ENCODE measurements around the gene ATP5F1D. TPM values are rescaled to one million over a fixed set of nuclear protein-coding genes. Genes with fewer than 3 reads are reported as not detected.

Gene ATP5F1D
- total RNA-seq, 1 experiment from 2014 or later: 102 TPM

- Histone ChIP-seq H3K4me3 (ENCODE audit: low read length) (no peak overlapping the region), H3K9me2 (replicated peaks; ENCODE audit: low read length) (no peaks in the 10 kb centered on the region), H3K36me3 (ENCODE audit: low read depth, low read length) (no peaks in the 10 kb centered on the region), H4K20me1 (ENCODE audit: low read length) (no peaks in the 10 kb centered on the region), H3K4me2 (ENCODE audit: low read length) (no peak overlapping the region), H3K27ac (ENCODE audit: low read length) (no peak overlapping the region), H3F3A (ENCODE audit: low read length, unreplicated experiment) (no peaks in the 10 kb centered on the region), H3K4me1 (ENCODE audit: insufficient read depth, low read length) (no peaks in the 10 kb centered on the region), H2AFZ (ENCODE audit: low read length) (no peak overlapping the region), H3K79me2 (ENCODE audit: low read length) (no peaks in the 10 kb centered on the region), H3K9me3 (ENCODE audit: low read length) (no peaks in the 10 kb centered on the region), H3K27me3 (ENCODE audit: low read length) (peaks cover 19% of the 10 kb centered on the region), H3K9ac (ENCODE audit: low read length) (no peak overlapping the region)
- intact Hi-C loops (cut with micrococcal nuclease): no loop called here
- ChIA-PET POLR2A (ENCODE audit: unreplicated experiment) (no interaction called here), CTCF (interaction anchor here (0.6 kb wide), 1 partner anchor 566 kb away, joined by 6 read pairs; no protein-coding TSS in a partner anchor)
- no TSS peak for BruUV-seq (replicated peaks)
- DNase-seq (no peak), ATAC-seq (no peak)
- TF ChIP-seq EZH2phosphoT487 (IDR thresholded peaks at IDR 0.05; ENCODE audit: borderline replicate concordance, low read length) (no peak), EZH2 (IDR thresholded peaks at IDR 0.05; ENCODE audit: low read length, unreplicated experiment) (no peak), CTCF (conservative IDR thresholded peaks at IDR 0.05; ENCODE audit: low read depth, low read length) (no peak)
Observed at GRCh38 chr19:1293782-1294604, 52.4 kb downstream of the ATP5F1D start.

Other genes with a start within 250 kb of the ATP5F1D start
- 0.63 and 0.69 TPM in 2 replicates for gene GRIN3B, start 241.3 kb upstream of the ATP5F1D start, total RNA-seq (2014; rRNA removed)
- 136 and 162 TPM in 2 replicates for gene TMEM259, start 220.6 kb upstream of the ATP5F1D start, total RNA-seq (2014; rRNA removed)
- gene RNU6-2, start 220.2 kb upstream of the ATP5F1D start, total RNA-seq (2014; rRNA removed): not detected in 2 replicates
- 97.9 and 107 TPM in 2 replicates for gene CNN2, start 215.1 kb upstream of the ATP5F1D start, total RNA-seq (2014; rRNA removed)
- gene ABCA7, start 201.6 kb upstream of the ATP5F1D start, total RNA-seq (2014; rRNA removed): 27.3 and 31.3 TPM in 2 replicates
- 45.3 and 68.4 TPM in 2 replicates for gene ARHGAP45, start 174.6 kb upstream of the ATP5F1D start, total RNA-seq (2014; rRNA removed)
- 335 and 375 TPM in 2 replicates for gene POLR2E, start 146.4 kb upstream of the ATP5F1D start, total RNA-seq (2014; rRNA removed)
- gene GPX4, start 137.8 kb upstream of the ATP5F1D start, total RNA-seq (2014; rRNA removed): 517 and 644 TPM in 2 replicates
- 62.4 and 75.0 TPM in 2 replicates for gene SBNO2, start 67.5 kb upstream of the ATP5F1D start, total RNA-seq (2014; rRNA removed)
- gene STK11, start 36.0 kb upstream of the ATP5F1D start, total RNA-seq (2014; rRNA removed): 82.4 and 93.0 TPM in 2 replicates
- gene CBARP, start 3.7 kb upstream of the ATP5F1D start, total RNA-seq (2014; rRNA removed): 3.3 and 6.3 TPM in 2 replicates
- 17.3 and 41.8 TPM in 2 replicates for gene MIDN, start 6.8 kb downstream of the ATP5F1D start, total RNA-seq (2014; rRNA removed)
- gene CIRBP, start 27.6 kb downstream of the ATP5F1D start, total RNA-seq (2014; rRNA removed): 136 and 197 TPM in 2 replicates
- 110 and 133 TPM in 2 replicates for gene FAM174C, start 33.8 kb downstream of the ATP5F1D start, total RNA-seq (2014; rRNA removed)
- not detected in 2 replicates for gene EFNA2, start 44.1 kb downstream of the ATP5F1D start, total RNA-seq (2014; rRNA removed)
- 102 and 111 TPM in 2 replicates for gene NDUFS7, start 142.2 kb downstream of the ATP5F1D start, total RNA-seq (2014; rRNA removed)
- gene GAMT, start 159.8 kb downstream of the ATP5F1D start, total RNA-seq (2014; rRNA removed): 74.9 and 75.6 TPM in 2 replicates
- gene DAZAP1, start 165.8 kb downstream of the ATP5F1D start, total RNA-seq (2014; rRNA removed): 177 and 178 TPM in 2 replicates
- gene RPS15, start 196.6 kb downstream of the ATP5F1D start, total RNA-seq (2014; rRNA removed): 1,797 and 2,672 TPM in 2 replicates
- 0.29 and 1.4 TPM in 2 replicates for gene APC2, start 208.4 kb downstream of the ATP5F1D start, total RNA-seq (2014; rRNA removed)
- 45.0 and 54.9 TPM in 2 replicates for gene C19orf25, start 237.5 kb downstream of the ATP5F1D start, total RNA-seq (2014; rRNA removed)
- gene PCSK4, start 248.6 kb downstream of the ATP5F1D start, total RNA-seq (2014; rRNA removed): 3.9 and 5.7 TPM in 2 replicates
- gene REEP6, start 249.4 kb downstream of the ATP5F1D start, total RNA-seq (2014; rRNA removed): 27.2 and 34.7 TPM in 2 replicates

Measured in PC-3 (cell line).